A673 (cell line): Measurements from ENCODE around the gene PPP2R5C. TPM values are rescaled to one million over a fixed set of nuclear protein-coding genes. Genes with fewer than 3 reads are reported as not detected.
A peak's percentile ranks its signal among the peaks of the same experiment; 100 is the strongest.

Source experiments
- BruUV-seq: library from RNA; stranded (reverse); fragments of 400-500 nt; replicated peaks from 2 replicates; lab custom pipeline; 2021; lab: Mats Ljungman, UMichigan
- CTCF ChIA-PET: fragments of 300-600 bp; sonication (Branson Sonifier 250); formaldehyde crosslinking; loops from one replicate; lab custom pipeline; 2022; ENCODE audit warnings: antibody characterized with exemption; lab: Charles Lee
- POLR2A ChIA-PET: fragments of 300-600 bp; sonication (Branson Sonifier 250); formaldehyde crosslinking; loops from one replicate; lab custom pipeline; 2022; ENCODE audit warnings: antibody characterized with exemption; ENCODE audit not compliant: low non-redundant PET; lab: Charles Lee
- DNase-seq: peaks from one replicate; pipeline ENCODE4 v3.0.0-alpha.2; 2015; ENCODE audit warnings: low spot score
- H3K27ac ChIP-seq: fragments of 200-600 bp; sonication (generic); 2 replicates; pipeline ENCODE4 v1.5.1; 2016; ENCODE audit warnings: mixed run types, low read depth, mild to moderate bottlenecking, mixed read lengths, antibody characterized with exemption, low read length; ENCODE audit not compliant: poor library complexity, severe bottlenecking
- H3K27me3 ChIP-seq: fragments of 200-600 bp; sonication (generic); replicated peaks from 2 replicates; pipeline ENCODE4 v1.6.1; 2017; ENCODE audit warnings: mixed run types, low read depth, mild to moderate bottlenecking, mixed read lengths, antibody characterized with exemption, low read length; ENCODE audit not compliant: insufficient read depth, poor library complexity
- H3K36me3 ChIP-seq: fragments of 200-600 bp; sonication (generic); 2 replicates; pipeline ENCODE4 v1.6.1; 2016; ENCODE audit warnings: mixed run types, mild to moderate bottlenecking, mixed read lengths, antibody characterized with exemption, low read length; ENCODE audit not compliant: insufficient read depth, poor library complexity, severe bottlenecking
- H3K4me1 ChIP-seq: fragments of 200-600 bp; sonication (generic); 2 replicates; pipeline ENCODE4 v1.6.1; 2017; ENCODE audit warnings: mixed run types, mild to moderate bottlenecking, mixed read lengths, antibody characterized with exemption, low read length; ENCODE audit not compliant: insufficient read depth, poor library complexity, severe bottlenecking
- H3K4me3 ChIP-seq: fragments of 200-600 bp; sonication (generic); 2 replicates; pipeline ENCODE4 v1.5.1; 2016; ENCODE audit warnings: low read depth, mixed run types, mild to moderate bottlenecking, mixed read lengths, low read length; ENCODE audit not compliant: poor library complexity, severe bottlenecking
- H3K9me3 ChIP-seq: fragments of 200-600 bp; sonication (generic); 2 replicates; pipeline ENCODE4 v1.6.1; 2016; ENCODE audit warnings: mixed run types, low read depth, mild to moderate bottlenecking, mixed read lengths, antibody characterized with exemption, low read length; ENCODE audit not compliant: poor library complexity, severe bottlenecking
- CTCF ChIP-seq: fragments of 300-800, 200-600 bp; sonication (generic); conservative IDR thresholded peaks from 2 replicates; pipeline ENCODE4 v1.5.1; 2017; ENCODE audit warnings: low read depth, mild to moderate bottlenecking, antibody characterized with exemption, low read length, moderate library complexity, mixed read lengths
- EZH2 ChIP-seq: fragments of 200-600 bp; sonication (generic); IDR thresholded peaks from 2 replicates; pipeline ENCODE4 v1.6.1; 2017; ENCODE audit warnings: borderline replicate concordance, low read depth, mild to moderate bottlenecking, mixed read lengths, antibody characterized with exemption, low read length; ENCODE audit not compliant: poor library complexity, severe bottlenecking
- intact Hi-C: fragments of 100-400 bp; cut with micrococcal nuclease; formaldehyde crosslinking; loops from one replicate; pipeline ENCODE4 v1.10.0; 2022; ENCODE audit not compliant: unreplicated experiment
- total RNA-seq: library from RNA; stranded (reverse); gene quantifications from 2 replicates; pipeline ENCODE4 v1.2.3, GENCODE V29; 2021

PPP2R5C gene
- total RNA-seq, 1 experiment from 2014 or later = 113 TPM

DNA sequence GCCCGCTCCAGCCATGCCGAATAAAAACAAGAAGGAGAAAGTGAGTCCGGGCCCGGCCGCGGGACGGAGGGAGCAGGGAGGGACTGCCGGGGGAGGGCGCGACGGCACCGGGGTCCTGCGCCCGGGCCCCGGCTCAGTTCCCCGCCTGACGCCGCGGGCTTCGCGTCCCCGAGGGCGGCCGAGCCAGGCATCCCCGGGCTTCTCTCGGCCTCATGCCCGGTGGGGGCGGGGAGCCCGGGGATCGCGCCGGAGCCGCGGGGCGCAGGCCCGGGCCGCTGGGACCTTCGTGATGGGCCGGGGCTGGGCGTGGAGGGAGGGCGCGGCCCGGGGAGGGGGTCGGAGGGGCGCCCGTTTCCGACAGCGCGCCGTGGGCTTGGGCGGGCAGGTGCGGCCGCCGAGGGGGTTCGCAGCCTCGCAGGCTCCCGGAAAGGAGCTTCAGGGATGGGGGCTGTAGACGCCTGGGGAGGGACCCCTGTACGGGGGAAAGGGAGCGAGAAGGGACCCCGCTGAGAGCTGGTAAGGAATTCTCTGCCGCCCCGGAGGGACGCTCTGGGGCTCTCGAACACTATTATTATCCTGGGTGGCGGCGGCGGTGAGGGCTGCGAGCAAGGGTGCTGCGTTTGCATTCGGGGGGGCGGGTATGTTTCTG, 496 bp downstream of the PPP2R5C start:
- H3K27ac ChIP-seq = peak overlapping the region; percentile 49
- intact Hi-C loops = loop anchor here (5.0 kb wide), 2 partner anchors 185 to 325 kb away; partner anchors contain the start of gene HSP90AA1
- H3K27me3 ChIP-seq = no peaks in the 10 kb centered on the region
- peak; percentile 11 for DNase-seq
- POLR2A ChIA-PET = interaction anchor here (0.7 kb wide), 1 partner anchor 365 kb away, joined by 4 read pairs; no protein-coding TSS in a partner anchor
- BruUV-seq = no TSS peak
- no peaks in the 10 kb centered on the region for H3K4me1 ChIP-seq
- TF ChIP-seq CTCF (no peak), EZH2 (no peak)
- H3K9me3 ChIP-seq = no peaks in the 10 kb centered on the region
- H3K4me3 ChIP-seq = peak overlapping the region; percentile 80
- CTCF ChIA-PET = interaction anchor here (1.1 kb wide), 1 partner anchor 9 kb away, joined by 5 read pairs; no protein-coding TSS in a partner anchor
- H3K36me3 ChIP-seq = no peaks in the 10 kb centered on the region

GRCh38 chr14:101762530-101763101, 1.1 kb downstream of the PPP2R5C start:
- DNase-seq = no peak
- Histone ChIP-seq H3K27ac (peak overlapping the region; percentile 49), H3K27me3 (no peaks in the 10 kb centered on the region), H3K4me1 (no peaks in the 10 kb centered on the region), H3K36me3 (no peaks in the 10 kb centered on the region), H3K9me3 (no peaks in the 10 kb centered on the region), H3K4me3 (peak overlapping the region; percentile 80)
- no TSS peak for BruUV-seq
- intact Hi-C loops = loop anchor here (5.0 kb wide), 2 partner anchors 185 to 325 kb away; partner anchors contain the start of gene HSP90AA1
- no peak for TF ChIP-seq CTCF
- TF ChIP-seq EZH2 = no peak
- CTCF ChIA-PET = interaction anchor here (1.1 kb wide), 1 partner anchor 8 kb away, joined by 5 read pairs; no protein-coding TSS in a partner anchor
- POLR2A ChIA-PET = interaction anchor here (0.7 kb wide), 1 partner anchor 364 kb away, joined by 4 read pairs; no protein-coding TSS in a partner anchor

DNA sequence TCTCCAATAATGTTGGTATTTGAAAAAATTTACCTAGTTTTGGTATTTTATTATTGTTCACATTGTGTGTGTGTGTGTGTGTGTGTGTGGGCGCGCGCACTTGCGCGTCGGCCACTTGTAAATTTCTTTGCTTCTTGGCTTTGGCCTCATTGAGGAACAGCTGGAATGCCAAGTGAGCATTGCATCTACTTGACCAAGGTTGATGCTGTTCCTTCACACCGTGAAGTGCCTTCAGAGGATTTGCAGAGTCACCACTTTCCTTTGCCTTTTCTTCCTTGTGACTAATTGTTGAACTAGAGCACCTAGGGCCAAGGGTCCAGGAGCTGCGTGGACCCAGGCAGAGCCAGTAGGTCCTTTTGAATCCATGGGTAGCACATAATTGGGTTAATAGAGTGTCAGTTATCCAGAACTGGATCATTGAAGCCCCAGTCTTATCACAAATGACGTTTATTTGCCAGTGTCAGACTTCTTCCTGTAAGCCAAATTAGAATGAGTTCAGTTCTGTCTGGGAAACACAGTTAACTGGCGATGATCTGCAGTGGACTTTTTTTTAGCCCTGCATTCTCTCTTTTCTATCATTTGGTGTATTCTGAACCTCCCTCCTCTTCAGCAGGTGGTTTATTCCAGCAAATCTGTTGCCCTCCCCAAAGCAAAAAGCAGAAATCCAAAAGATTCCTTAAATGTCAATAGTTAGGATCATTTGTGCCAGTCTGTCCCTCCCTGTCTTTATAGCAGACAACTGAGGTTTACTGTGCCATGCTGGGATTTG, 2.6 kb downstream of the PPP2R5C start:
- TSS peak; percentile 23 for BruUV-seq
- Histone ChIP-seq H3K27me3 (no peaks in the 10 kb centered on the region), H3K9me3 (no peaks in the 10 kb centered on the region), H3K4me1 (no peaks in the 10 kb centered on the region), H3K4me3 (no peak overlapping the region), H3K27ac (no peak overlapping the region), H3K36me3 (no peaks in the 10 kb centered on the region)
- POLR2A ChIA-PET = no interaction called here
- DNase-seq = no peak
- intact Hi-C loops = loop anchor here (5.0 kb wide), 2 partner anchors 183 to 323 kb away; partner anchors contain the start of gene HSP90AA1
- CTCF ChIA-PET = interaction anchor here (1.1 kb wide), 1 partner anchor 197 kb away, joined by 3 read pairs; no protein-coding TSS in a partner anchor
- TF ChIP-seq EZH2 (no peak), CTCF (no peak)
